Measurements from ENCODE around the gene MAGEB16. TPM values are rescaled to one million over a fixed set of nuclear protein-coding genes. Genes with fewer than 3 reads are reported as not detected.

The MAGEB16 gene
- not detected in 2 replicates for polyA plus RNA-seq

DNA sequence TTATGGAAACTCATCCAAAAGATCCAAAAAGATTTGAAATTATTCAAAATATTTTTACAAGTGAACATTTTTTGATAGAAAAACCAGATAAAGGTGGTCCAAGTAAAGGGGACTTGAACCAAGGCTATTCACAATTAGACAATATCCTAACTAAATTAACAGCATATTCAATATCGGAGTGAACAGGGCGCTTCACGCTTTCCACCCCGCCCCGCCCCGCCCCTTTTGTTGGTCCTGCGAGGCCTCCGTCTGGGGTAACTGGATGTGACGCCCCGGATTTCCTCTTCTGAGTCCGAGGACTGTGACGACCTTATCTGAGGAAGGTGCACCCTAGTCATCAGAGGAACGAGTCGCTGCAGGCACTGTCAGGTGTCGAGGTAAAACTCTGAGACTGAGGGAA, at the start of gene MAGEB16:
Gene MAGEB16 (plus strand): TSS at position 301 of the 400 bp plus-strand sequence. CDS start 3,855 bp downstream, outside the sequence.

Other genes with a start within 250 kb of the MAGEB16 start
- 0.20 TPM in 1 of 2 replicates, not detected in the other for gene CFAP47, start 121.4 kb downstream of the MAGEB16 start, polyA plus RNA-seq